Measurements from ENCODE around the gene SH3RF1.

Gene SH3RF1

DNA sequence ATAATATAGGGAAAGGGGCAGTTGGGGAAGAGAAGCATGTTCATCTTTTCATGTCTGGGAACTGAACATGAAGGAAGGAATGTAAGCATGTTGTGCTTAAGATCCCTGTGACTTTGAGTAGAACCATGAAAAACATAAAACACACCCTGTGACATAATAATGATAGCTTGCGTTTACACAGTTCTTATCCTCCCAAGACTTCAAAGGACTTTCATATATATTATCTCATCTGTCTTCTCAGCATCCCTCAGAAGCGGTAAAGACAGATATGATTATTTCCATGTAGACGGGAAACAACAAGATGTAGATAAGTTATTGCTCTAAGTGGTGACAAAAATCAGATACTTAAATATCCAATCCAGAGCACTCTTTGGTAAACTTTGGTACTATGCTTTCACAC lies 3.3 kb upstream of the SH3RF1 start:
- DNase-seq, result no peak

DNA sequence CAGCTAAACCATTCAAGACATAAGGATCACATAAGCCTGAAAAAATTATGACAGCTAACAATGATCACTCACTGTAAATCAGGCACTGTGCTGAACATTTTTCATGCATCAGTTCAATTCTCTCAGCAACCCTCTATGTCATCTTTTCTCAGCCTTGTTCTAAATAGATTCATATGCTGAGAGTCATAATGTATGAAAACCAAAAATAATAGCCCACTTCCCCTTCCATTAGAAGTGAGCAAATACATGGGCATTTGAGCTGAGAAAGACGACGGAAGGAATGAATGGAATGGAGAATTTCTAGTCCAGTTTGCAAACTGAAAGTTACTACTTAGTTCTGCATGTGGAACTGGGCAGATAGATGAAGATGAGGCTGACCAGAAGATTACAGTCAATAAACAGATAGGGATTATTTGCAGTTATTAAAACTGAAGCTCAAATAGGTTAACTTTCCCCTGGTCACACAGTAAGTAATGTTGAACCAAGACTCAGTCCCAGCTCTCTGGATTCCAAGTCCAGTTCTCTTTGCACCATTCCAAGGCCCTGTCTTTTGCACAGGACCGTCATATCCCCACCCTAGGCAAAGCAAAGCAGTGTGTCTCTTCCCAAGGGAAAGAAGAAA lies 1.6 kb upstream of the SH3RF1 start:
- DNase-seq, result no peak

DNA sequence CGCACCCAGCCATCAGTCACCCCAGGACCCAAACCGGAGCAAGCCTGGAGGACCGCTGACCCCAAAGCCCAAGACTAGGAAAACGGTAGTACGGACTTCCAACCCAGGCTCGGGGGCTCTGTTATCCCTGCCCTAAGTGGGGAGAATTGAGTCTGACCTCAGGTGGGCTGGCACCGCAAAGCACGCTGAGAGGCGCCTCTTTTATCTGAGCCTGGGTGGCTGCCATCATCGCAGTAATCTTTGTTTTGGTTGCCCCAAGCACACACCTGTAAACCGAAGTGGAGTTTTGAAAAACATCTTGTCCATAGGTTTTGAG lies 894 bp upstream of the SH3RF1 start:
- DNase-seq, result no peak

DNA sequence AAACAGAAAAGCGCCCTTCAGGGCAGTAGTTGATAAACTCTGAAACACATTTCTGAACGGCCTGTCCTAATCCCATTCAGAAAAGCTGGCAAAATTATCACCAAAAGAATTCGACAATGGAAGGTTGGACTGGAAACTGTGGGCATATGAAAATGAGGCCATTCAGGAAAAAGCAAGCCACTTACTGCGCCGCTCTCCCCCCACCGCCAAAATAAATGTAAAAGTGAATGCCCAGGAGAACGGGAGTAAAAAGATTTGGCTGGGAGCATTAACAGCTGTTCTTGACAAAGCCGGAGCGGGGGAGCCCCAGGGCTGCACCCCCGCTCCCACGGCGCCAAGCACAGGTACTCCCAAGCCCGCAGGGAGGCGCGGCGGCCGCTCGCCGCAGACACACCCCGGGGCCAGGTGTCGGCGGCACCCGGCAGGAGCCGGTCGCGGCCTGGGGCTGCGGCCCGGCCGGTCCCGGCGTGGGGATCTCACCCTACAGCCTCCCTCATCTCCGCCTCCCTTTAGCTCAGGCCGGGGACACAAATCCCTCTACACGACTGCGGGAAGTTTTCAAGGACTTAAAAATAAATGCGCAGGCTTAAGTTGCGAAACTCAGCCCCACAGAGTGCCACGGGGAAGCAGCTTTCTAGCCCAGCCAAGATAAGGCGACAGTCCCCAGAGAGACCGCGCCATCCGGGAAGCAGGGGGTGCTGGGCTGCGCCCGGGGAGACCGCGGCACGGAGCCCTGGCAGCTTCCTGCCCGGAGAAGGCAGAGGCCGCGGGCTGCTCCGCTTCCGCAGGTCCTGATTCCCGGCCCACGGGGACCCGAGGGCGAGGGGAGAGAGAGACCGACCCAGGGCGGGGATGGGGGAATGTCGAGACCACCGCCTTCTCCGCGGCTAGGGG lies 593 bp downstream of the SH3RF1 start:
- no peak for DNase-seq

DNA sequence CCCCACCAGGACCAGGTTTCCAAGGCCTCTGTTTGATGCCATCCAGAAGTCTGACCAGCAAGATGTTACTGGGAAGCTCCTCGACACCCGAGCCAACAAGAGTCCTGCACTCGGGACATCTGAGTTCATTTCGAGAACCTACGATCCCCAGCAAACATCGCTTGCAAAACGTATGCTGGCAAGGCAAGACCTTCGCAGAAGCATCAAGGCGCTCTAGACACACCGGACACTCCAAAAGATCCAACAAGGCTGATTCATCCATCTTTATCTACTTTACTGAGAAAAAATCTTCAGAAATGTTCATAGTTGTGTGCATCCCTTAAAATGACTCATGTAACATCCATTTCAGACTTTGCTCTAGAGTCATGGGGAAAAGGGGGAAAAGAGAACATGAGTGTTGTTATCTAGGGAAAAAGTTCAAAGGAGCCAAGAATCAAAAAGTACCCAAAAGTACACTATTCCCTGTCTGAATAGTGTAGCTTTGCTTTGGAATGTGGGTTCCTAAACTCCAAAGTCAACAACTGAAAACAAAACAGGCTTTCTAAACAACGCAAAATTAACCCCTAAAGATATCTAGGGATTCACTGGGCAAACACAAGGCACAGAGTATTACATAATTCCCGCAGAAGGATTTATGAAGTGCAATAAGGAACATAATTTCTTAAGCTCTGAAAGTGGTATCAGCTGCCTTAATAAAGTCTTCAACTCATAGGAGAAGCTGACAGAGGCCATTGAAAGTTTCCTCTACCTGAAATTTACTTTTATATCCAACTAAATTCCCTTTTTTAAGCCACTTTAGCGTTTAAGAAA lies 1.6 kb downstream of the SH3RF1 start:
- no peak for DNase-seq

DNA sequence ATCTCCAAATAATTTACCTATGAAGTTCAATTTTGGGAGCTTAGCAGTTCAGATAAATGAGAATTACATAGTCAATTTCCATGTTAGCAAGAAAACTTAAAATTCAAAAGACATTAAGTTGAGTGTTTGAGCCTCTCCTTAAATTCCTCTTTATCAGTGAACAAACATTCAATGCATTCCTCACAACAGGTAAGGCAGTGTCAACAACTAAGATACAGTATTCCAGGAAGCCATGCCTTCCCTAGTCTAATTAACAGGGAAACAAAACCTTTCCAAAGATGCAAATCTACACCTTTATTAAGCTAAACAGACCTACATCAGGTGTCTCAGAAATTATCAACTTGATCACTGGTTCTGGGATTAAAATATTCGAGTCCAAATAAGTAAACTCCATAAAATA lies 3.7 kb downstream of the SH3RF1 start:
- DNase-seq, result no peak

DNA sequence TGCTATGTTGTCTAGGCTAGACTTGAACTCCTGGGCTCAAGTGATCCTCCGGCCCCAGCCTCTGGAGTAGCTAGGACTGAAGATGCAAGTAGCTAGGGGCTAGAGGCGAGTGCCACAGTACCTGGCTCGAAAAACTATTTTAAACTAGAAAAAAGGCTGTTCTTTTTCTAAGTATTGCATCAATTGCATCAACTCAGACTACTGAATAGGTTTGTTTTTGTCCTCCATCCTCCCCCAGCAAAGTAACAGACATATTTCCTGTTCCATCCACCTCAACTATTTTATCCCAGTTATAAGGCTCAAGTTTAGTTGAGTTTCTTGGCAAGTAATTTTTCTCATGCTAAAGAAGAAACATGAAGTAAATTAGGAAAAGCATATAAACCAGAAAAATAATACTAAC lies 4.1 kb downstream of the SH3RF1 start:
- no peak for DNase-seq

DNA sequence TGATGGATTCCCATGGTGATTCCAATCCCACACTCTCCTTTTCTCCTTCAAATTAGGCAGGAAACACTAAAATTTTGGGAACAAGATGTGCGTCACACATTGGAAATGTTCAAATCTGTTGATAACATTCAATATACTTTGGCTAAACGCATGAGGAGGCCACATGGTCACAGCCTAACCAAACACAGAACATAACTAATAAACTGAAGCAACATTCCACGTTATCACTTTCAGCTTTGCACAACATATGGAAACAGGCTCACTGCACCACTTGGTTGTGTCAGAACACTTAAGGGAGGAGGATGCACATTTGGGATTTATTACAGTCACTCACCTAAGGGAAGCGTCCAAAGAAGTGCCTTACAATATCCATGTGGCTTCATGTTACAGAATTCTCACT lies 4.7 kb downstream of the SH3RF1 start:
- no peak for DNase-seq

DNA sequence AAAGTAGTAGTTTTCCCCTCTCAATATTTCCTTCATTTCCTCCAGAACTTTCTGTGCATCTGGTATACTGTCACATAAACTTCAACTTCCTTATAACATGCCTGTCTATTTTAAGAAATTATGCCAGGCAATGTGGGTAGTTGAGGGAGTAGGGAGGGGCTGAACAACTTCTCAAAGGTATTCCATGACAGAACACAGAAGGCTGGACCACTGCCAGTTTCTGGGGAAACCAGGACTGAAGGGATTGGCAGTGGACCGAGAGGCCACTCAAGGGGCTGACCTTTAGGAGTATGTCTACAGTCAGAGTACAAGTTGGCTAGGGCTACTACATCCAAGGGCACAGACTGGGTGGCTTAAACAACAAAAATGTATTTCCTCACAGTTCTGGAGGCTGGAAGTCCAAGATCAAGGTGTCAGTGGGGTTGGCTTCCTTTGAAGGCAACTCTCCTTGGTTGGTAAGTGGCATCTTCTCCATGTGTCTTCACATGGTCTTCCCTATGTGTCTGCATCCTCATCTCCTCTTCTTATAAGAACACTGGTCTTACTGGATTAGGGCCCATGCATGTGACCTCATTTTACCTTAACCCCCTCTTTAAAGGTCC lies 6.9 kb downstream of the SH3RF1 start:
- no peak for DNase-seq

DNA sequence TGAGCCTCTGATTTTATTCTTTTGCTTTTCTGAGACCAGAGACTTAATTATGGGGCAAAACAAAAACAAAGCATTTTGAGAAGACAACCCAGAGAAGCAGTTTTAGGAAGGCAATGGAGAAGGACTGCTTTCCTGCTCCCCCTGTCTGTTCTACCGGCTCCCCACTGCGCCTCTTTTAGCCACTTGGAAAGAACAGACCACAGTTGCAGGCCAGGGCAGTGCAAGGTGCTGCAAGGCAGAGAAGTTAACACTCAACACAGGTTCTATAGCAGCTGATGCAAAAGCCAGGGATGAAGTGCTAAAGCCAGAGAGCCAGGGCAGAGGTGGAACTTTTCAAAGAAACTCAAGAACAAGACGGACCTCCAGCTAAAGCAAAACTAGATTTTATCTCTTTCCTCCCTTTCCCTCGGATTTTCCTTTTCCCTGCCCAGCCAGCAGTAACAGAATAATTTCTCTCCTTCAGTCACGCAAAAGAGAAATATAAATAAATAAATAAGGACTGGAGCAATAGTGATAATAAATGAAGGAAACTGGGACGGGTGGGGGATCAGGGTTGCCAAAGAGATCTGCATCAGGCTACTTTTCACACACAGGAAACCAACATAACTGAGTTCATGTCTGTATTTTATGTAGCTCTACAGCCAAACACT lies 10.4 kb downstream of the SH3RF1 start:
- no peak for DNase-seq

DNA sequence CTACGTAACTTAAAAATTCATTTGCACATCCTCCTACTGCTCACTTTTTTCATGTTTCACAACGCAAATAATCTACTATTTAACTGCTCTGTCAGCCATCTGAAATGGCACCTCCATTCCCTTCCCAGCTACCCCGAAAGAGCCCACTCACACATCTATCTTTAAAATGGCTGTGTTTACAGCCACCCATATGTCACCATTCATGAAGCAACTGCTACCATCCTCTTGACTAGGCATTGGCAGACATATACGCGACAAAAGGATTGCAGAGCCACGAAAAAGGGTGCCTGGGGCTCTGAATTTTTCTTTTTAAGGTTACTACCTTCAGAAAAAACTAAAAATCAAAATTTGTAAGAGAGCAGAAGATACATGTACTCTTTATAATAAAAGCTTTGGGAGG lies 11.5 kb downstream of the SH3RF1 start:
- no peak for DNase-seq

DNA sequence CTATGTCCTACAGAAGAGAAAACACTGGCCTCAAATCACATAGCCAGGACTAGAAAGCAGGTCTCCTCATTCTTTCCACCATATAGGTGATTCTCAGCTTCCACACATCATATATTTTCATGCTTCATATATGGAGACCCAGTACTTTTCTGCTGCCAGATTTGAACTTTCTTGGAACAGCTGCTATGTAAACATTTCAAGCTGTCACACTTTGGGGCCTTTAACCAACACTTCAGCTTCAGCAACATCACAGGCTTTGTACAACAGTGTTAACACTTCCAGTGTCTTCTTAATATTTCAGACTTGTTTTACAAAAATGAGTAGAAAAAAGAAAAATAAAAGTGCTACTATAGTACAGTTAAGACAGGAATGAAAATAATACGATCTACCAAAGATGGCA lies 12.6 kb downstream of the SH3RF1 start:
- peak; percentile 76 for DNase-seq

DNA sequence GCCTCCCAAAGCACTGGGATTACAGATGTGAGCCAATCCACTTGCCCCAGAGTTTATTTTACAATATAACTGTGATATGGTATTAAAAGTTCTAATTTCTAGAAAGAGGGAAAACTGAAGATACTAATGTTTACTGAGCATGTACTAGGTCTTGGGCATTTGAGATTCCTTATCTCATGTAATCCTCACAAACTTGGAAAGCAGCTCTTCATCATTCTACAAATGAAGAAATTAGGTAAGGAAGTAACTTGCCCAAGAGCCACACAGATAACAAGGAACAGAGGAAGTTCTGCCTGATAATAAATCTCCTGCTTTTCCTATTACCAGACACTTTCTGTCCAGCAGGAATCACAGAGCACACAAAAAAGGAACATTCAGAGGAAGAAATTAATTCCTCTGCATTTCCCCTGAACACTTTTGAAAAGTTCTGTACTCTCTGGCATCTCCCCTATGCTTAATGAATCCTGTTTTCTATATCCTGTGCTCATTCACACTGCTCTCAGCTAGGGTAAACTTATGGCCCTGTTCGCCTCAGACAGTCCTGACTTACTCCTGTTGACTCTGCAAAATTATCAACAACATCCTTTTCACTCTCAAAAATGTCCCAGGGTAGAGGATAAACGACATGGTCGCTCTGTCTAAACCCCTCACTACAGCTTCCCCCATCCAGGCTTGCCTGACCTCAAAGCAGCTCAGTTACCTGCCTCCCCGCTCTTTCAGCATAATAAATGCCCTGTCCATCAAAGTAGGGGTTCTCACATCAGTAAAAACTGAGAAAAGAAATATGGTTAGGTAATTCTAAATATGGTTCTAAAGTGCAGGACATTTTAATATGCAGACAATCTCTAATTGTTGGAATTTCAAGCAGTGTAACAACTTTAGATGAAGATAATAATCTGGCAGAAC lies 13.6 kb downstream of the SH3RF1 start:
- no peak for DNase-seq

DNA sequence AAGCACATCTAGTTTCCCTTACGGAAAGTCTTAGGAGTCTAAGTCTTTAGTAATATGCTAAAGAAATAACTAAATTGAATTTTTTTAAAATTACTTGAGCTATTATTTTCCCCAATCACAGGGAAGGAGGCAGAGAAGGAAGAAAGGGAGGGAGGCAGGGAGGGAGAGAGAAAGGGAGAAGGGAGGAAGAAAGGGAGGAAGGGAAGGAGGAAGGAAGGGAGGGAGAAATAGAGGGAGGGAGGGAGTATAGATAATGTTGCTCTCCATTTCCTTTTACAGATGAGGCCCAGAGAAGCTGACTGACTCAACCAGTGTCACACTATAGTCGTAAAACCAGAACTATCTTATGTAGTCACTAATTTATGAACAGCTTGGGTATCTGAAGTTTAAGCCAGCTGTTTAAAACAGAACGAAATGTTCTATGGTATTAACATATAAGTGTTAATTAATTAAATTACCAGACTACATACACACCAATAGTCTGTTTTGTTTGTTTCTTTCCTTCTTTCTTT lies 14.6 kb downstream of the SH3RF1 start:
- DNase-seq, result no peak

DNA sequence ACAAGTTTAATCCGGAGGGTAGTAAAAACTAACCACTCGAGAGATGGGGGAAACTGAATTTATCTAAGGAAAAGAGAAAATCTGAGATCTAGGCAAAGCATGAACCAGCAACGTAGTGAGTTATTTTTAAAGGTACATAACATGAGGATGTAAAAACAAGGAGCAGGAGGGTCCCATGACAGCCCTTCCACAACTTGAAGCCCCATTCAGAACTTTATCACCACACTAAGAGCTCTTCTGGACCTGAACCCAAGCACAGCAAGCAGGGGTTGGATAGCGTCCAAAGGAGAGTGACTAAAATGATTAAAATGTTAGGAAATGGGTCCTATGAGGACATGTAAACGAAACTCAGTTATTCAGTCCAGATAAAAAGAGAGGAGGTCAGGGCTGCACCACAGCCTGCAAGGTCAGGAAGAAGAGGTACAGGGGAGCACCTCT lies 16.2 kb downstream of the SH3RF1 start:
- no peak for DNase-seq

DNA sequence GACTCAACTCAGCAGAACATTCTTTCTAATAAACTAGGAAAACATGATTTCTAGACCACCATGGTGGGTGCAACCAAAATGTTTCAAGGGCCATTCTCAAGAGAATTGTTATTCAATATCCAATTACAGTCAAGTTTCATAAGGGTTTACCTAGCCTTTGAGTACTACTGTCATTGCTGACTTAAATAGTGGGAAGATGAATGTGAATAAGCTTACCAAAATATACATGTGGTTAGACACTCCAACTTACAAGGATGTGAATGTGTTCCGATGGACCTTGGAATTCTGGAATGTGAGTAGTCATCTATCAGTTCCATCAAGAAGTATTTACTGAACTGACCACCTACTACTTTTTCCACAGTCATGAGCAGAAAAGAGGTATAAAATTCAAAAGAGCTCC lies 16.9 kb downstream of the SH3RF1 start:
- no peak for DNase-seq

DNA sequence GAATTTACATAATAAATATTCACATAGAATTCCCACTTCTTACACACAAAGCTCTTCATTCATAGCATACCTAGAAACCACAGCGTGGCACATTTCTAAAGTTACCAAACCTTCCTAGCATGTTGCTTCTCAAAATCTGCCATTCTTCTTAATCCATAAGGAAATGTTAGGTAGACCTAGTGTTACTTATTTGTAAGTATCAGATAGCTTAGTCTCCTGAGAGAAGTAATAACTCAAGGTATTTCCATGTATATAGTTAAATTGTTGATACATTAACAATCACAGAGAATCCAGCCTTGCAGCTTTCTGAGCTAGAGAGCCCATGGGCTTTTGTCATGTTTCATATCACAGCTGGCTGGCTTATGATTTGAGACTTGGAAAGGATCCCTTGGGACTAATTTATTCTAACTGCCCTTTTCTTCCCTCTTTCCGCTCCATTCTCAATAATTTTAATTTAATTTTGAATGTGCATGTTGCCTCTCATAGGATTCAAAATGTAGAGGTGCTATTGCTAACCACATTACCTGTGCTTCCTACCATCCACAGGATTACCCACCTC lies 17.6 kb downstream of the SH3RF1 start:
- DNase-seq, result no peak

DNA sequence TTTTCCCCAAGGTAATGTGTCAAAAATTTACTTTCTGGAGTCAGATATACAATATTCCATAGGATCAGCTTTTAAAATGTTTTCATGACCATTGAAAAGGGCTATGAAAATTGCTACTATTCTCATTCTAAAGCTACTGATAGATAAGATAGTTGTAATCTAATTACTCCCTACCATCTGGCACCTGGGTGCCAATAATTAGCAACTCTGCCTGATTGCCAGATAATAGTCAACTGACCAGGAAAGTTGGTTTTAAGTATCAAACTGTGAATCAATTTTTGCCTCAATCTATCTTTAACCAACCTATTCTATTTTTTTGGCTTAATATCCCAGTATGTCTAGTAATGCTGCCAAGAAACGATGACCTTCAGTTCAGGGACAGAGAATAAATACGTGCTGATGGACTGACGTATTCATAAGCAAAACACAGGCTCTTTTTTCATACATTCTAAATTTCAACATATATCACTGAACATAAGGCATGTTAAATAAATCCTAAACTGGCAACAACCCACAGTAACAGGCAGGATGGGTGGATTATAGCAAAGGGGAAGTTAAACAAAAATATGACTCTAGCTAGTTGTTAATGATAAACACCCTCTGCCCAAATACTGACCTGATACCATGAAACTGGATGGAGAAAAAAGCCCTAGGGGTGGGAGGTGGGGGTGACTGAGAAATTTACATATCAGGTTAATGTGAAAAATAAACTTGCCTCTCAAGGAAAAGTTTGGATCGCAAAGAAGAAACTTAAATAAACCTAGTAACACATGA lies 18.2 kb downstream of the SH3RF1 start:
- DNase-seq, result no peak

DNA sequence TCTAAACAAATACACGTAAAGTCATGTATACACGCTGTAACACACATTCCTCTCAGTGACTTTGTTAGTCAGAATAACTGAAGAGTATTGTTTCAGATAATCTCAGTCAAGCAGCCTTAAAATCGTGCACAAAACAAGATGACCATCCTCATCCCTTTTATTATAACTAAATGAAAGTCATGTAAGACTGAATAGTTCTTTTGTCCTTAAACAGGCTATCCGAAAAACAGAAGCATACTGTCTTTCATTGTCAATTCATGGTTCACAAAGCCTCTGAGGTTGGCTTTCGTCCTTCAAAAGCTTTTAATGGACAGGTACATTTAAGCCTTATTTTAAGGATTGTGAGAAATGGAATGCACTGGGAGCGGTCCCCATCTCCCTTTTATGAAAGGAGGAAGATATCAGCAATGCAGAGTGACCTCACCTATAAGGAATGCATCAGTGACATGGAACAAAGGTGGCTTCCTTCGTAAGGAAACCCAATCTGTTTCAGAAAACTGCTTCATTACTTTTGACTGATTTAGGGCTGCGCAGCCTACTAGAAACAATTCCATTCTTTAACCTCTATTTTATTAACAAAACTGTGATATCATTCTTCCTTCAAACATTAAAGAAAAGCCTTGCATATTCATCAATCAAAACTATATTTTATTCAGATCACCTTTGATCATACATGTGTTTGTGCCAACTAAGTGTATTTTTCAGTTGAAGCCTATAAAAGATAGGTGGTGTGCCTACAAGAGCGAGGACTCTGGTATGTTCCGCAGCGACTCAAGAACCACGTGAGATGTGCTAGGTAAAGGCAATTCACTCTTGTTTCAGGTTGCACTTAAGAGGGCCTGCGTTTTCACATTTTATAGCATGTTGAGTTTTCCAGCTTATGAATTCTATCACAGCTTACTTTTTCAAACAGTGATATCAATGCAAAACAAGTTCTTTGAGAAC lies 19.2 kb downstream of the SH3RF1 start:
- DNase-seq, result no peak

All from DMS 273 treated with DMSO at 0.1 percent for 48 hours (cell line).